ENCODE measurements around the gene CROCC2.

DNA sequence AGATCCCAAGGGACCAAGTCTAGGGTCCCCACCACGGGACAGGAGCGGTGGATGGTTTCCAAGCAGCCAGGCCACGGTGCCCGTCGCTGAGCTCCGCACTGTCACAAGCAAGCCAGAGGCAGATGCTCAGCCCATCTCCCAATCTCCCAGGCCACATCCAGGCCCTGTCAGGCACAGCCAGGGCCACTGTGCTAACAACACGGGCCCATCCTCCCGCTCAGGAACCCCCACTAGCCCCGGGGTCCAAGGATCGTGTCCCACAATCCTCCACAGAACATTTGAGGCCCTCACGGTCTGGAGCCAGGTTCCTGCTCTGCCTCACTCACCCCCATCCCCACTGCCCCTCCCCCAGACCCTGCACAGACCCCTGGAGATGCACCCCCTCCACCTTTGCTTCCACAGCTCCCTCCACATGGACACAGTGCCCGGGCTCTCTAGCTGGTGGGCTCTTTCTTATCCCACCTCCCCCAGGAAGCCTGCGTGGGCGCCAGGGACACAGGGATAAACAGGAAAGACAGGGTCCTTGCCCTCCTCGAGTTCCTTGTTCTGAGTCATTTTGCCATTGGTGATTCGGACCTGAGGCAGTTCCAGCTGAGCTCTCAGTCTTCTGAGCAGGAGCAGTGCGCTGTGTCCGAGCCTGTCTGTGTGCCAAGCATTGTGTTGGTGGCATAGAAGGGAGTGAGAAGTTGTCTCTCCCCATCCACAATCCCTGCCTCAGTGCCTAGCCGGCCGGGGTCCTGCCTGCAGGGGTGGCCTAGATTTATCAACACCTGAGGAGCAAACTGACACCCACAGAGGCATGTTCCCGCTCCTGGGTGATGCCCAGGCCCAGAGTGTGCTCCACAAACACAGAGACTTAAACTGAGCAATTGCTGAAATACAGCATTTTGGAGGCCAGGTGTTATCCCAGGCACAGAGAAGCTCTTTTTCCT is 7.0 kb downstream of the CROCC2 start:
- TF ChIP-seq, protein P1, sequence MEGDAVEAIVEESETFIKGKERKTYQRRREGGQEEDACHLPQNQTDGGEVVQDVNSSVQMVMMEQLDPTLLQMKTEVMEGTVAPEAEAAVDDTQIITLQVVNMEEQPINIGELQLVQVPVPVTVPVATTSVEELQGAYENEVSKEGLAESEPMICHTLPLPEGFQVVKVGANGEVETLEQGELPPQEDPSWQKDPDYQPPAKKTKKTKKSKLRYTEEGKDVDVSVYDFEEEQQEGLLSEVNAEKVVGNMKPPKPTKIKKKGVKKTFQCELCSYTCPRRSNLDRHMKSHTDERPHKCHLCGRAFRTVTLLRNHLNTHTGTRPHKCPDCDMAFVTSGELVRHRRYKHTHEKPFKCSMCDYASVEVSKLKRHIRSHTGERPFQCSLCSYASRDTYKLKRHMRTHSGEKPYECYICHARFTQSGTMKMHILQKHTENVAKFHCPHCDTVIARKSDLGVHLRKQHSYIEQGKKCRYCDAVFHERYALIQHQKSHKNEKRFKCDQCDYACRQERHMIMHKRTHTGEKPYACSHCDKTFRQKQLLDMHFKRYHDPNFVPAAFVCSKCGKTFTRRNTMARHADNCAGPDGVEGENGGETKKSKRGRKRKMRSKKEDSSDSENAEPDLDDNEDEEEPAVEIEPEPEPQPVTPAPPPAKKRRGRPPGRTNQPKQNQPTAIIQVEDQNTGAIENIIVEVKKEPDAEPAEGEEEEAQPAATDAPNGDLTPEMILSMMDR (conservative IDR thresholded peaks at IDR 0.05): no peak
- TF ChIP-seq ZFX (IDR thresholded peaks at IDR 0.05): no peak
